ENCODE measurements around the gene GCG. TPM values are rescaled to one million over a fixed set of nuclear protein-coding genes. Genes with fewer than 3 reads are reported as not detected.

The GCG gene
- total RNA-seq, 1 experiment from 2014 or later: not detected

- CTCF ChIA-PET: interaction anchor here (1.1 to 1.4 kb wide), 2 partner anchors 8 to 15 kb away, joined by 3 read pairs; no protein-coding TSS in a partner anchor
- DNase-seq (ENCODE audit: unreplicated experiment): no peak
- peaks cover 15% of the 10 kb centered on the region for H3K4me1 Mint-ChIP-seq (ENCODE audit: insufficient read depth, unreplicated experiment)
Observed at GRCh38 chr2:162107361-162107901, 44.6 kb downstream of the GCG start.

GRCh38 chr2:162106746-162107145 lies 45.3 kb downstream of the GCG start:
- H3K4me3 Mint-ChIP-seq (ENCODE audit: unreplicated experiment): no peak overlapping the region
- DNase-seq (ENCODE audit: unreplicated experiment): no peak
- no TSS peak for BruUV-seq (replicated peaks)
- CTCF ChIA-PET: interaction anchor here (0.5 to 1.4 kb wide), 6 partner anchors 9 to 1517 kb away, joined by 3 to 6 read pairs (median 3); no protein-coding TSS in a partner anchor
- H3K9me3 Mint-ChIP-seq (ENCODE audit: unreplicated experiment): no peaks in the 10 kb centered on the region
- intact Hi-C loops (cut with micrococcal nuclease): no loop called here
- TF ChIP-seq, protein P1, sequence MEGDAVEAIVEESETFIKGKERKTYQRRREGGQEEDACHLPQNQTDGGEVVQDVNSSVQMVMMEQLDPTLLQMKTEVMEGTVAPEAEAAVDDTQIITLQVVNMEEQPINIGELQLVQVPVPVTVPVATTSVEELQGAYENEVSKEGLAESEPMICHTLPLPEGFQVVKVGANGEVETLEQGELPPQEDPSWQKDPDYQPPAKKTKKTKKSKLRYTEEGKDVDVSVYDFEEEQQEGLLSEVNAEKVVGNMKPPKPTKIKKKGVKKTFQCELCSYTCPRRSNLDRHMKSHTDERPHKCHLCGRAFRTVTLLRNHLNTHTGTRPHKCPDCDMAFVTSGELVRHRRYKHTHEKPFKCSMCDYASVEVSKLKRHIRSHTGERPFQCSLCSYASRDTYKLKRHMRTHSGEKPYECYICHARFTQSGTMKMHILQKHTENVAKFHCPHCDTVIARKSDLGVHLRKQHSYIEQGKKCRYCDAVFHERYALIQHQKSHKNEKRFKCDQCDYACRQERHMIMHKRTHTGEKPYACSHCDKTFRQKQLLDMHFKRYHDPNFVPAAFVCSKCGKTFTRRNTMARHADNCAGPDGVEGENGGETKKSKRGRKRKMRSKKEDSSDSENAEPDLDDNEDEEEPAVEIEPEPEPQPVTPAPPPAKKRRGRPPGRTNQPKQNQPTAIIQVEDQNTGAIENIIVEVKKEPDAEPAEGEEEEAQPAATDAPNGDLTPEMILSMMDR (IDR thresholded peaks at IDR 0.05; ENCODE audit: unreplicated experiment): no peak
- H3K27me3 Mint-ChIP-seq (ENCODE audit: insufficient read depth, unreplicated experiment): no peaks in the 10 kb centered on the region
- H3K27ac Mint-ChIP-seq (ENCODE audit: low read depth, unreplicated experiment): no peak overlapping the region
- H3K36me3 Mint-ChIP-seq (ENCODE audit: insufficient read depth, unreplicated experiment): no peaks in the 10 kb centered on the region
- POLR2A ChIA-PET: interaction anchor here (1.8 to 4.8 kb wide), 2 partner anchors 10 to 14 kb away, joined by 7 to 41 read pairs; no protein-coding TSS in a partner anchor
- peaks cover 13% of the 10 kb centered on the region for H3K4me1 Mint-ChIP-seq (ENCODE audit: insufficient read depth, unreplicated experiment)

More at GRCh38 chr2:162107361-162107901, 44.6 kb downstream of the GCG start:
- no peak overlapping the region for H3K4me3 Mint-ChIP-seq (ENCODE audit: unreplicated experiment)
- H3K36me3 Mint-ChIP-seq (ENCODE audit: insufficient read depth, unreplicated experiment): no peaks in the 10 kb centered on the region
- TF ChIP-seq, protein P1 (IDR thresholded peaks at IDR 0.05; ENCODE audit: unreplicated experiment): no peak
- no peaks in the 10 kb centered on the region for H3K27me3 Mint-ChIP-seq (ENCODE audit: insufficient read depth, unreplicated experiment)
- intact Hi-C loops (cut with micrococcal nuclease): no loop called here
- no TSS peak for BruUV-seq (replicated peaks)
- POLR2A ChIA-PET: interaction anchor here (1.8 to 4.8 kb wide), 2 partner anchors 9 to 15 kb away, joined by 7 to 41 read pairs; no protein-coding TSS in a partner anchor
- no peaks in the 10 kb centered on the region for H3K9me3 Mint-ChIP-seq (ENCODE audit: unreplicated experiment)
- no peak overlapping the region for H3K27ac Mint-ChIP-seq (ENCODE audit: low read depth, unreplicated experiment)

DNA sequence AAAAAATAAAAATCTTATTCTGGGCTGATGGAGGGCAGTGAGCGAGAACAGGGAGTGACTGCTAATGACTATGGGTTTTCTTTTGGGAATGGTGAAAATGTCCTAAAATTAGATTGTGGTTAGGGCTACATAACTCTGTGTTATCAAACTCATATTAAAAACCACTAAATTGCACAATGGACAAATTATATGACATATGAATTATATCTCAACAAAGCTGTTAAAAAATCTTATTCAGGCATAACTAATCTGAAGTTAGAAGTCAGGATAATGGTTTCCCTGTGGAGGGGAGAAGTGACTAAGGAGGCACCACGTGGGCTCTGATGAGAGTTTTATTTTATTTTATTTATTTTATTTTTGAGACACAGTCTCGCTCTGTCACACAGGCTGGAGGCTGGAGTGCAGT lies 45.9 kb downstream of the GCG start:
- DNase-seq (ENCODE audit: unreplicated experiment): no peak
- intact Hi-C loops (cut with micrococcal nuclease): no loop called here
- Mint-ChIP-seq H3K36me3 (ENCODE audit: insufficient read depth, unreplicated experiment) (no peaks in the 10 kb centered on the region), H3K27me3 (ENCODE audit: insufficient read depth, unreplicated experiment) (no peaks in the 10 kb centered on the region), H3K27ac (ENCODE audit: low read depth, unreplicated experiment) (peak overlapping the region; percentile 46), H3K4me1 (ENCODE audit: insufficient read depth, unreplicated experiment) (peaks cover 13% of the 10 kb centered on the region), H3K9me3 (ENCODE audit: unreplicated experiment) (no peaks in the 10 kb centered on the region), H3K4me3 (ENCODE audit: unreplicated experiment) (no peak overlapping the region)
- CTCF ChIA-PET: interaction anchor here (0.6 to 1.4 kb wide), 5 partner anchors 10 to 139 kb away, joined by 3 to 6 read pairs (median 3); no protein-coding TSS in a partner anchor
- no TSS peak for BruUV-seq (replicated peaks)
- POLR2A ChIA-PET: interaction anchor here (0.6 to 4.8 kb wide), 4 partner anchors 10 to 624 kb away, joined by 3 to 41 read pairs (median 5); no protein-coding TSS in a partner anchor
- TF ChIP-seq, protein P1 (IDR thresholded peaks at IDR 0.05; ENCODE audit: unreplicated experiment): no peak

DNA sequence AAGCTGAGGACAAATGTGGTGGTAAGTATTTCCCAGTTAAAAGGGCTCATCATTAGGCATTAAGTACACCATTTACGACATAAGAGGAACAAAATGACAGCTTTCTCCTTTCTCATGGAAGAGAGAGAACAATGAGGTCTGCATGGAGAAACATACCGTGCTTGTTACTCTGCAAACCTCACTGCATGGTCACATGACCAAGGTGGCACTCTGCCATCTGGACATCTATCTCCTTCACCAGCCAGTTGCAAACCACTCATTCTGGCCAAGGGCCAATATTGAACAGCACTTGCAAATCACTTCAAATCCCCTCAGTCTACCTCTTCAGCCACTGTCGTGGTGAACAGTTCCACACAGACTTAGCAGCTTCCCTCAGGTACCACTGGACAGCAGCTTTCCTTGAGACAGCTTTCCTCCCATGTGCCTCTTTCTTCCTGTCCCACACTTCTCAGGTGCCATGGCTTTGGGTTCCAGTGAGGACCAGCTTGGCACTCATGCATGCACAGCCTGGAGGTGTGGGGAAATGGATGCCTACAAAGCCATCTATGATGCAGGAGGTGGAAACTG lies 48.5 kb downstream of the GCG start:
- intact Hi-C loops (cut with micrococcal nuclease): no loop called here
- peak; percentile 44 for DNase-seq (ENCODE audit: unreplicated experiment)
- Mint-ChIP-seq H3K9me3 (ENCODE audit: unreplicated experiment) (no peaks in the 10 kb centered on the region), H3K4me3 (ENCODE audit: unreplicated experiment) (no peak overlapping the region), H3K36me3 (ENCODE audit: insufficient read depth, unreplicated experiment) (no peaks in the 10 kb centered on the region), H3K27me3 (ENCODE audit: insufficient read depth, unreplicated experiment) (no peaks in the 10 kb centered on the region), H3K27ac (ENCODE audit: low read depth, unreplicated experiment) (no peak overlapping the region), H3K4me1 (ENCODE audit: insufficient read depth, unreplicated experiment) (peaks cover 13% of the 10 kb centered on the region)
- TF ChIP-seq, protein P1 (IDR thresholded peaks at IDR 0.05; ENCODE audit: unreplicated experiment): no peak
- BruUV-seq (replicated peaks): no TSS peak
- CTCF ChIA-PET: interaction anchor here (0.7 to 1.3 kb wide), 4 partner anchors 9 to 116 kb away, joined by 3 to 4 read pairs (median 3); no protein-coding TSS in a partner anchor
- POLR2A ChIA-PET: interaction anchor here (1.0 to 1.3 kb wide), 3 partner anchors 9 to 113 kb away, joined by 3 to 4 read pairs (median 3); no protein-coding TSS in a partner anchor

All from MCF 10A (cell line).